HG03196 (cell line): ENCODE data around the gene DMPK.

Source experiments
- ATAC-seq: cut with Tn5 transposase; IDR thresholded peaks from one replicate; pipeline ENCODE4 v1.9.1; 2021; ENCODE audit not compliant: unreplicated experiment

DMPK gene

GRCh38 chr19:45770192-45771101 is 11.8 kb downstream of the DMPK start:
- peak; percentile 42 for ATAC-seq

DNA sequence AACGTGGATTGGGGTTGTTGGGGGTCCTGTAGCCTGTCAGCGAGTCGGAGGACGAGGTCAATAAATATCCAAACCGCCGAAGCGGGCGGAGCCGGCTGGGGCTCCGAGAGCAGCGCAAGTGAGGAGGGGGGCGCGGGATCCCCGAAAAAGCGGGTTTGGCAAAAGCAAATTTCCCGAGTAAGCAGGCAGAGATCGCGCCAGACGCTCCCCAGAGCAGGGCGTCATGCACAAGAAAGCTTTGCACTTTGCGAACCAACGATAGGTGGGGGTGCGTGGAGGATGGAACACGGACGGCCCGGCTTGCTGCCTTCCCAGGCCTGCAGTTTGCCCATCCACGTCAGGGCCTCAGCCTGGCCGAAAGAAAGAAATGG is 12.5 kb downstream of the DMPK start:
- ATAC-seq, result no peak

- ATAC-seq, result peak; percentile 44
Observed at GRCh38 chr19:45768984-45769782, 13.1 kb downstream of the DMPK start, which contains the start of gene SIX5. SIX5 (minus strand) TSS chr19:45769252; CDS start chr19:45768844, 408 bp downstream.

- no peak for ATAC-seq
Observed at GRCh38 chr19:45768655-45768983, 13.7 kb downstream of the DMPK start.

DNA sequence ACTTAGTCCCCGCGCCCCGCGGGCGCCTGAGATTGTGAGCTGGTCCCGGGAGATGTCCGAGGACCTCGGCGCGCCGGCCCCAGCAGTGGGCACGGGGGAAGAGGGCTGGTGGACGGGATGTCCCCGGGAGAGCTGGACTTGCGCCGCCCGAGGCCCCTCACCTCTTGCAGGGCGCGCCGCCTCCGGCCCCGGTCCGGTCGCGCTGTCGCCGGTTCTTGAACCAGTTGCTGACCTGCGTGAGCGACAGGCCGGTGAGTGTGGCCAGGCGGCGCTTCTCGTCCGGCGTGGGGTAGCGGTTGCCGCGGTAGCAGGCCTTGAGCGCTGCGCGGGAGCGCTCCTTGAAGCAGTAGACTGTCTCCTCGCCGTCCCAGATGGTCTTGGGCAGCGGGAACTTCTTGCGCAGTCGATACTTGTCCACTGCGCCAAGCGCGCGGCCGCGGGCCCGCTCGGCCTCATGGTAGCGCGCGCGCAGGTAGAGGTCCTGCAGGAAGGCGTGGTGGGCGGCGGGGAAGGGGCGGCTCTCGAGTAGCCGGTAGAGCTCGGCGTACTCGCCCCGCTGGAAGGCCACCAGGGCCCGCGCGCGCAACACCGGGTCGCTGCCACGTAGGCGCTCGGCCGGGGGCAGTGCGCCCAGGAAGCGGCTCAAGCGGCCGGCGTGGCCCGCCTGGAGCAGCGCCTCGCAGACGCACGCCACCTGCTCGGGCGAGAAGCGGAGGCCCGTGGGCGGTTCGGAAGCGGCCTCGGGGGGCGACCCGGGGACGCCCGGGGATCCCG is 14.2 kb downstream of the DMPK start:
- ATAC-seq, result no peak

GRCh38 chr19:45767410-45767880 is 14.8 kb downstream of the DMPK start:
- ATAC-seq, result no peak

- no peak for ATAC-seq
Observed at GRCh38 chr19:45766869-45767346, 15.4 kb downstream of the DMPK start.

- ATAC-seq, result no peak
Observed at GRCh38 chr19:45766296-45766868, 15.9 kb downstream of the DMPK start.

DNA sequence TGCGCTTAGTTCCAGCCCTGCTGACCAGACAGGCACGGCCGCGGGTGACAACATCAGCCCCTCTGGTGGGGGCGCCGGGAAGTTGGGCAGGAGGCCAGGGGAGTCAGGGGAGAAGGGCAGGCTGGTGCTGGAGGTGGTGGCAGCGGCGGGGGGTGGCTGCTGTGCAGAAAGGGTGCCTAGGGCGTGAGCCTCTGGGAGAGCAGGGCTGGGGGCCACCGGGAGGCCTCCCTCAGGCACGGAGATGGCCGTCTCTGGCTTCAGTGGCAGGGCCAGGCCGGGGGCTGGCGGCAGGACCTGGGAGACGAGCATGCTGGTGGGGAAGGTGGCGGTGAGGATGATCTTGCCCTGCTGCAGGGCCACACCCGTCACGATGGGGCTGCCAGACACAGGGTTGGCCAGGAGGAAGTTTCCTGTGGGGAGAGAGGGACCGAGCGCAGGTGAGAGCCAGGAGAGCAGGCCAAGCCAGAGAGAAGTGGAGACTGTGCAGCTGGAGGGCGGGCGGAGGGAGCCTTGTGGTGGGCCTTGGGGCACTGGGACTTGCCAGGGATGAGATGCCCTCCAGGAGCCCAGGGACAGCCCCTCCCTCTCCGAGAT is 16.5 kb downstream of the DMPK start:
- no peak for ATAC-seq

- ATAC-seq, result no peak
Observed at GRCh38 chr19:45764945-45765701, 17.2 kb downstream of the DMPK start.

DNA sequence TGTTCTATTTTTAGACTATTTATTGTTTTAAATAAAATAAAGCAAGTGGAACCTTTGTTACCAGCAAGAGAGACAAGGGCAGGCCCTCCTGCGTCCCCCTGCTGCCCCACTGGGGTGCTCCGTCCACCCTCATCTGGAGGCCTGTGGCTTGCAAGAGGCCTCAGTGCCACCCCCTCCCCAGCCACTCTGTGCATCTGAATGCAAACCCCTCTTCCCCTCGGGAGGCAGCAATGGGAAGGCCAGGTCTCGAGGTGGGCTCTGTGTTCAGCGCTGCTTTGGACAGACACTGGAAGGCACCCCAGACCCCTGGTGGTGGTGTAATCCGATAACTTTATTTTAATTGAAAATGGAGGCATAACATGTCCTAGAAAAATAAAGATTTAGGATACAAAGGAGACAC is 17.8 kb downstream of the DMPK start:
- ATAC-seq, result no peak

- no peak for ATAC-seq
Observed at GRCh38 chr19:45763691-45764294, 18.5 kb downstream of the DMPK start.

DNA sequence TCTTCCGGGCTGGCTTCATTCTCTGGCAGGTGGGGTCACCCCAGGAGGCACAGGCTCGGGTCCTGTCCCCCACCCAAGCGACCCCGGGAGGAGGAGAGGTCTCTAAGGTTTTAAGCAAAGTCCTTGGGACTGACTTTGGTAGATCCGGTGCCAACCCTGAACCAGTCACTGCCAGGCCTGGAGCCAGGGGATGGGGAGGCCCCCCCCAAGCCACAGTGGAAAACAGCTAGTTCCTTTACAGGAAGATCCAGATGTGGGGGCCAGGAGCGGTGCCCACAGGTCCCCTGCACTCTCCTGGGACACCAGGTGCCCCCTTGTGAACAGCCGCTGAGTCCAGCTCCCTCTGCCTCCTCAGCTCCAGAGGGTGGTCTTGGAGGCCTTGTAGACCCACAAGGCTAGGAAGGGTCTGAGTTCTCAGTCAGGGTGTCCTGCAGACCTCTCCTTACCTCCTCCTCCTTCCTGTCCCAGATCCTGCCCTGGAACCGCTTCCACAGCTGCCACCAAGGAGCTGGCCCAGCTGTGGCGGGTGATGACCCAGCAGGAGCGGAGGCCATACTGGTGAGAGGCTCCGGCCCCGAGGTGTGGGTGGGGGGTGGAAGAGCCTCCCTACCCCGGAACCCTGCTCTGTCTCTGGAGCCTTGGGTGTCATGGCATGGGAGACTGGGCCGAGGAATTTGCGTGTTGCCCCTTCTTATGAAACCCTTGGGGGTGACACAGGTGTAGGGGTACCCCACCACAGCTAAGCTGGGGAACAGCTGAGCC is 19.2 kb downstream of the DMPK start:
- ATAC-seq, result no peak

GRCh38 chr19:45761714-45762113 is 20.6 kb downstream of the DMPK start:
- no peak for ATAC-seq

GRCh38 chr19:45758921-45759320 is 23.4 kb downstream of the DMPK start:
- no peak for ATAC-seq

- no peak for ATAC-seq
Observed at GRCh38 chr19:45757695-45758094, 24.6 kb downstream of the DMPK start.

GRCh38 chr19:45754323-45754722 is 28.0 kb downstream of the DMPK start:
- ATAC-seq, result no peak

DNA sequence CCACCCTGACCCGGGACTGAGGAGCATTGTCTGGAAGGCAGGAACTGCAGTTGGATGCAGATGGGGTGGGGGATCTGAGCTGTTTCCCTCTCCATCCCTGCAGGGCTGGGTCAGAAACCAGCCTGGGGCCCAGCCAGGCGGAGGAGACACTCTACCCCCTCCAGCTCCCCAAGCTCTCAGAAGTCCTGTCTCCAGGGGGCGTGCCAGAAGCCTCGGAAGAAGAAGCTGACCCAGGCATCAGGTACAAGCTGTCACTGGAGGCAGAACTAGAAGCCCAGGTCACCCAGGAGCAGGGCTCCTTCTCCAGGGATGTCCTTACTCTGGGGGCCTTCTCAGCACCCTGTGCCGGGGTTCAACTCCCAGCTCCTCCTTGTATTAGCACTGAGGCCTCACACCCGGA is 28.7 kb downstream of the DMPK start:
- no peak for ATAC-seq
